HepG2 (cell line): ENCODE measurements around the gene SULT4A1. TPM values are rescaled to one million over a fixed set of nuclear protein-coding genes. Genes with fewer than 3 reads are reported as not detected.
A peak's percentile ranks its signal among the peaks of the same experiment; 100 is the strongest.

Experiments used
- ARNT ChIP-seq: fragments of 450-650 bp; IDR thresholded peaks from 2 replicates; pipeline ENCODE4 v1.6.1; 2017
- HOXA5 ChIP-seq: sonication (generic); formaldehyde crosslinking; IDR thresholded peaks from 2 replicates; pipeline ENCODE4 v1.4.0; 2020; ENCODE audit warnings: missing genetic modification reagents
- PITX1 ChIP-seq: sonication (generic); formaldehyde crosslinking; IDR thresholded peaks from 2 replicates; pipeline ENCODE4 v1.5.1; 2020; ENCODE audit warnings: mild to moderate bottlenecking, missing genetic modification reagents
- STAG1 ChIP-seq: sonication (generic); formaldehyde crosslinking; IDR thresholded peaks from 2 replicates; pipeline ENCODE4 v1.4.0; 2020; ENCODE audit warnings: missing genetic modification reagents
- TRIM24 ChIP-seq: sonication (generic); formaldehyde crosslinking; IDR thresholded peaks from 2 replicates; pipeline ENCODE4 v1.8.0; 2022; ENCODE audit warnings: mild to moderate bottlenecking, missing genetic modification reagents
- ZBTB38 ChIP-seq: sonication (generic); formaldehyde crosslinking; IDR thresholded peaks from 2 replicates; pipeline ENCODE4 v1.5.1; 2020; ENCODE audit warnings: mild to moderate bottlenecking, missing genetic modification reagents
- ZFY ChIP-seq: sonication (generic); formaldehyde crosslinking; IDR thresholded peaks from 2 replicates; pipeline ENCODE4 v1.4.0; 2020; ENCODE audit warnings: missing genetic modification reagents
- ZNF207 ChIP-seq: fragments of 450-650 bp; IDR thresholded peaks from 2 replicates; pipeline ENCODE4 v1.6.1; 2016; ENCODE audit warnings: antibody characterized with exemption, borderline replicate concordance
- ZNF468 ChIP-seq: sonication (generic); formaldehyde crosslinking; IDR thresholded peaks from 2 replicates; pipeline ENCODE4 v1.8.0; 2022; ENCODE audit warnings: mild to moderate bottlenecking, moderate library complexity, missing genetic modification reagents
- ZNF501 ChIP-seq: sonication (generic); formaldehyde crosslinking; IDR thresholded peaks from 2 replicates; pipeline ENCODE4 v1.5.1; 2020; ENCODE audit warnings: mild to moderate bottlenecking, moderate library complexity, missing genetic modification reagents
- ZNF607 ChIP-seq: sonication (generic); formaldehyde crosslinking; IDR thresholded peaks from 2 replicates; pipeline ENCODE4 v1.5.1; 2020; ENCODE audit warnings: missing genetic modification reagents, mild to moderate bottlenecking, borderline replicate concordance
- ZNF879 ChIP-seq: sonication (generic); formaldehyde crosslinking; IDR thresholded peaks from 2 replicates; pipeline ENCODE4 v1.8.1; 2023; ENCODE audit warnings: missing genetic modification reagents
- polyA plus RNA-seq, 8 experiments: library from polyadenylated mRNA; depleted of rRNA in 3 of 8; stranded (reverse) in 7 of 8; unstranded in 1 of 8; fragments of >200 nt; fragmentation: Illumina TruSeq in 4 of 8; extraction: Trizol in 4 of 8; gene quantifications; 2 replicates each; pipeline versions ENCODE4 v1.2.1 to v1.2.3, GENCODE V29; 2011 to 2016; ENCODE audit warnings: low read depth in 4 of 8, missing spikeins in 1 of 8, mixed read lengths in 1 of 8; ENCODE audit not compliant: insufficient read depth in 1 of 8
- total RNA-seq, 5 experiments: library from RNA; depleted of rRNA; stranded (reverse); fragments of >200 nt; fragmentation: Illumina TruSeq; extraction: Trizol; gene quantifications; 2 replicates each; pipeline ENCODE4 v1.2.3, GENCODE V29; 2016; ENCODE audit warnings: low read depth in 1 of 5
- TF ChIP-seq, protein P1 (sequence below): sonication (generic); formaldehyde crosslinking; IDR thresholded peaks from 2 replicates; pipeline ENCODE4 v1.5.0; 2020; ENCODE audit warnings: mild to moderate bottlenecking, missing genetic modification reagents, borderline replicate concordance
- TF ChIP-seq, protein P2 (sequence below): sonication (generic); formaldehyde crosslinking; IDR thresholded peaks from 2 replicates; pipeline ENCODE4 v1.8.0; 2022; ENCODE audit warnings: missing genetic modification reagents, low read depth, mild to moderate bottlenecking, borderline replicate concordance
- TF ChIP-seq, protein P3 (sequence below): conservative IDR thresholded peaks from 2 replicates; pipeline ENCODE4 v1.6.1; 2018; ENCODE audit warnings: missing genetic modification reagents
- TF ChIP-seq, protein P4 (sequence below): sonication (generic); formaldehyde crosslinking; IDR thresholded peaks from 2 replicates; pipeline ENCODE4 v1.4.0; 2020; ENCODE audit warnings: mild to moderate bottlenecking, missing genetic modification reagents
- TF ChIP-seq, protein P5 (sequence below): sonication (generic); formaldehyde crosslinking; IDR thresholded peaks from 2 replicates; pipeline ENCODE4 v1.8.0; 2022; ENCODE audit warnings: mild to moderate bottlenecking, missing genetic modification reagents; ENCODE audit not compliant: insufficient replicate concordance
- TF ChIP-seq, protein P6 (sequence below): sonication (generic); formaldehyde crosslinking; IDR thresholded peaks from 2 replicates; pipeline ENCODE4 v1.4.0; 2020; ENCODE audit warnings: missing genetic modification reagents

Gene SULT4A1
- total and polyA plus RNA-seq, 2 of the 13 experiments (the other 11 are each of a cell fraction or from before 2014, with no cell fraction given): not detected

DNA sequence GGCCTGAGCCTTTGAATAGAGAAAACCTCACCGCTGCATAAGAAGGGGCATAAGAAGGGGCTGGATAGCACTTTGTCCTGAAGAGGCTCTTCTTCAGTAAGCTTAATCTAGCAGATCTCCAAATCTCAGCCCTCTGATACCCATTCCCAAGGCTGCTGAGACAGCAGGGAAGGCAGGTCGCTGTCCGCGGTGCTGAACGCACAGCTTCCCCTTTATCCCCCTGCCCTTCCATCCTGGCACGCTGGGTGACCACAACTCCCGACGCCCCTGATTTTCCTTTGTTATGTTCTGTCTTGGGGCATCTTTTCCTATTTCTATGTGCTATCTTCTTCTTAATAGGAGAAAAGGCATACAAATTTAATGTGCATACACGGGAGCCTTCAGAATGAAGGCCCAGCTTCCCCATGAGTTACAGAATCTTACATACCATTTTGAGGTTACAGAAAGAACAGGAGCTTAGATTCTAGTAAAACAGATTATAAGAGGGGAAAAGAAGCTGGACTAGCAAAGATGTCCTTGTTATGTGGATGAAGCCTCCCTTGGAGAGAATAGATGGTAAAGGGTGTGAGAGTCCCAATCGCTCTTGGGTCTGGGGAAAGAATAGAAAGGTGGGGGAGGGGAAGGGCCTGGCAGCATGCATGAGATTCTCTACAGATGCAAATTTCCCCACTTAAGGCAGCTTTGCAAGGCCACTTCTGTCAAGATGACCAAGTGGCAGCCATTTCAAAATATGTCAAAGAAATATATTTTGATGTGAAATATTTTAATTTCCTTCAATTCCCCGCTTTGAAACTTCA lies 5.7 kb upstream of the SULT4A1 start (continued):
- TF ChIP-seq, protein P1, sequence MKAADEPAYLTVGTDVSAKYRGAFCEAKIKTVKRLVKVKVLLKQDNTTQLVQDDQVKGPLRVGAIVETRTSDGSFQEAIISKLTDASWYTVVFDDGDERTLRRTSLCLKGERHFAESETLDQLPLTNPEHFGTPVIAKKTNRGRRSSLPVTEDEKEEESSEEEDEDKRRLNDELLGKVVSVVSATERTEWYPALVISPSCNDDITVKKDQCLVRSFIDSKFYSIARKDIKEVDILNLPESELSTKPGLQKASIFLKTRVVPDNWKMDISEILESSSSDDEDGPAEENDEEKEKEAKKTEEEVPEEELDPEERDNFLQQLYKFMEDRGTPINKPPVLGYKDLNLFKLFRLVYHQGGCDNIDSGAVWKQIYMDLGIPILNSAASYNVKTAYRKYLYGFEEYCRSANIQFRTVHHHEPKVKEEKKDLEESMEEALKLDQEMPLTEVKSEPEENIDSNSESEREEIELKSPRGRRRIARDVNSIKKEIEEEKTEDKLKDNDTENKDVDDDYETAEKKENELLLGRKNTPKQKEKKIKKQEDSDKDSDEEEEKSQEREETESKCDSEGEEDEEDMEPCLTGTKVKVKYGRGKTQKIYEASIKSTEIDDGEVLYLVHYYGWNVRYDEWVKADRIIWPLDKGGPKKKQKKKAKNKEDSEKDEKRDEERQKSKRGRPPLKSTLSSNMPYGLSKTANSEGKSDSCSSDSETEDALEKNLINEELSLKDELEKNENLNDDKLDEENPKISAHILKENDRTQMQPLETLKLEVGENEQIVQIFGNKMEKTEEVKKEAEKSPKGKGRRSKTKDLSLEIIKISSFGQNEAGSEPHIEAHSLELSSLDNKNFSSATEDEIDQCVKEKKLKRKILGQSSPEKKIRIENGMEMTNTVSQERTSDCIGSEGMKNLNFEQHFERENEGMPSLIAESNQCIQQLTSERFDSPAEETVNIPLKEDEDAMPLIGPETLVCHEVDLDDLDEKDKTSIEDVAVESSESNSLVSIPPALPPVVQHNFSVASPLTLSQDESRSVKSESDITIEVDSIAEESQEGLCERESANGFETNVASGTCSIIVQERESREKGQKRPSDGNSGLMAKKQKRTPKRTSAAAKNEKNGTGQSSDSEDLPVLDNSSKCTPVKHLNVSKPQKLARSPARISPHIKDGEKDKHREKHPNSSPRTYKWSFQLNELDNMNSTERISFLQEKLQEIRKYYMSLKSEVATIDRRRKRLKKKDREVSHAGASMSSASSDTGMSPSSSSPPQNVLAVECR (CRISPR knock-in tag): no peak
- TF ChIP-seq ZNF607 (peak; percentile 58; the same call in 1 of the 2 replicates), STAG1 (CRISPR knock-in tag) (no peak), ARNT (no peak), ZNF468 (no peak), ZNF879 (CRISPR knock-in tag) (peak; percentile 84; the same call in 1 of the 2 replicates), ZNF207 (no peak), HOXA5 (CRISPR knock-in tag) (peak; percentile 91), ZFY (CRISPR knock-in tag) (no peak), TRIM24 (CRISPR knock-in tag) (no peak), ZNF501 (CRISPR knock-in tag) (no peak), ZBTB38 (CRISPR knock-in tag) (peak; percentile 23; the same call in 1 of the 2 replicates), PITX1 (CRISPR knock-in tag) (no peak)
- TF ChIP-seq, protein P2, sequence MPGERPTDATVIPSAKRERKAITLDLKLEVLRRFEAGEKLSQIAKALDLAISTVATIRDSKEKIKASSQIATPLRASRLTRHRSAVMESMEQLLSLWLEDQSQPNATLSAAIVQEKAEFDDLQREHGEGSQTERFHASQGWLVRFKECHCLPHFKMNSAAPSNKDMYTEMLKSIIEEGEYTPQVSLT (CRISPR knock-in tag): no peak
- TF ChIP-seq, protein P3, sequence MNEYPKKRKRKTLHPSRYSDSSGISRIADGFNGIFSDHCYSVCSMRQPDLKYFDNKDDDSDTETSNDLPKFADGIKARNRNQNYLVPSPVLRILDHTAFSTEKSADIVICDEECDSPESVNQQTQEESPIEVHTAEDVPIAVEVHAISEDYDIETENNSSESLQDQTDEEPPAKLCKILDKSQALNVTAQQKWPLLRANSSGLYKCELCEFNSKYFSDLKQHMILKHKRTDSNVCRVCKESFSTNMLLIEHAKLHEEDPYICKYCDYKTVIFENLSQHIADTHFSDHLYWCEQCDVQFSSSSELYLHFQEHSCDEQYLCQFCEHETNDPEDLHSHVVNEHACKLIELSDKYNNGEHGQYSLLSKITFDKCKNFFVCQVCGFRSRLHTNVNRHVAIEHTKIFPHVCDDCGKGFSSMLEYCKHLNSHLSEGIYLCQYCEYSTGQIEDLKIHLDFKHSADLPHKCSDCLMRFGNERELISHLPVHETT: no peak
- TF ChIP-seq, protein P4, sequence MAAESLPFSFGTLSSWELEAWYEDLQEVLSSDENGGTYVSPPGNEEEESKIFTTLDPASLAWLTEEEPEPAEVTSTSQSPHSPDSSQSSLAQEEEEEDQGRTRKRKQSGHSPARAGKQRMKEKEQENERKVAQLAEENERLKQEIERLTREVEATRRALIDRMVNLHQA (CRISPR knock-in tag): no peak
- TF ChIP-seq, protein P5, sequence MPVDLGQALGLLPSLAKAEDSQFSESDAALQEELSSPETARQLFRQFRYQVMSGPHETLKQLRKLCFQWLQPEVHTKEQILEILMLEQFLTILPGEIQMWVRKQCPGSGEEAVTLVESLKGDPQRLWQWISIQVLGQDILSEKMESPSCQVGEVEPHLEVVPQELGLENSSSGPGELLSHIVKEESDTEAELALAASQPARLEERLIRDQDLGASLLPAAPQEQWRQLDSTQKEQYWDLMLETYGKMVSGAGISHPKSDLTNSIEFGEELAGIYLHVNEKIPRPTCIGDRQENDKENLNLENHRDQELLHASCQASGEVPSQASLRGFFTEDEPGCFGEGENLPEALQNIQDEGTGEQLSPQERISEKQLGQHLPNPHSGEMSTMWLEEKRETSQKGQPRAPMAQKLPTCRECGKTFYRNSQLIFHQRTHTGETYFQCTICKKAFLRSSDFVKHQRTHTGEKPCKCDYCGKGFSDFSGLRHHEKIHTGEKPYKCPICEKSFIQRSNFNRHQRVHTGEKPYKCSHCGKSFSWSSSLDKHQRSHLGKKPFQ (CRISPR knock-in tag): peak; percentile 34
- TF ChIP-seq, protein P6, sequence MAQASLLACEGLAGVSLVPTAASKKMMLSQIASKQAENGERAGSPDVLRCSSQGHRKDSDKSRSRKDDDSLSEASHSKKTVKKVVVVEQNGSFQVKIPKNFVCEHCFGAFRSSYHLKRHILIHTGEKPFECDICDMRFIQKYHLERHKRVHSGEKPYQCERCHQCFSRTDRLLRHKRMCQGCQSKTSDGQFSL (CRISPR knock-in tag): 0 out of 2 replicates have a peak, but pooled peaks have one; percentile 52
